Gastroesophageal sphincter (tissue), 3 donors: ENCODE results near the gene ILK.

ENCODE experiments used
- CTCF ChIP-seq, 4 experiments: fragments of 200-600 bp in 2 of 4; fragments of 450-650 bp in 2 of 4; sonication (generic) in 1 of 4; IDR thresholded peaks; one replicate each; pipeline ENCODE4 v1.5.1; 2017 to 2019; ENCODE audit warnings: antibody characterized with exemption in 4 of 4, mild to moderate bottlenecking in 2 of 4, moderate library complexity in 2 of 4
- POLR2AphosphoS5 ChIP-seq: sonication (generic); formaldehyde crosslinking; IDR thresholded peaks from one replicate; pipeline ENCODE4 v1.6.1; 2017; ENCODE audit warnings: antibody characterized with exemption

GRCh38 chr11:6656584-6656915 lies 53.0 kb downstream of the ILK start:
- TF ChIP-seq CTCF (IDR thresholded peaks at IDR 0.05) (no peak), POLR2AphosphoS5 (no peak)
